ENCODE results near the gene SIK2.

SIK2 gene

GRCh38 chr11:111601979-111602864 is at the start of gene SIK2:
Gene SIK2 (plus strand): TSS chr11:111602449. CDS start chr11:111602564, 115 bp downstream.
- DNase-seq (ENCODE audit: low read depth) = peak; percentile 91

- DNase-seq (ENCODE audit: low read depth) = no peak
These were observed 47.7 kb upstream of the SIK2 start for GRCh38 chr11:111554532-111554931.

GRCh38 chr11:111555255-111555654 is 47.0 kb upstream of the SIK2 start:
- no peak for DNase-seq (ENCODE audit: low read depth)

- no peak for DNase-seq (ENCODE audit: low read depth)
These were observed 44.7 kb upstream of the SIK2 start for GRCh38 chr11:111557425-111558111.

GRCh38 chr11:111559800-111560464 is 42.3 kb upstream of the SIK2 start:
- DNase-seq (ENCODE audit: low read depth) = no peak

- DNase-seq (ENCODE audit: low read depth) = no peak
These were observed 41.4 kb upstream of the SIK2 start for GRCh38 chr11:111560800-111561199.

GRCh38 chr11:111561306-111561705 is 40.9 kb upstream of the SIK2 start:
- no peak for DNase-seq (ENCODE audit: low read depth)

- DNase-seq (ENCODE audit: low read depth) = no peak
These were observed 40.4 kb upstream of the SIK2 start for GRCh38 chr11:111561791-111562325.

- DNase-seq (ENCODE audit: low read depth) = no peak
These were observed 39.4 kb upstream of the SIK2 start for GRCh38 chr11:111562692-111563389.

GRCh38 chr11:111565114-111565720 is 37.0 kb upstream of the SIK2 start:
- DNase-seq (ENCODE audit: low read depth) = peak; percentile 38

GRCh38 chr11:111566324-111566723 is 35.9 kb upstream of the SIK2 start:
- DNase-seq (ENCODE audit: low read depth) = no peak

GRCh38 chr11:111569476-111569875 is 32.8 kb upstream of the SIK2 start:
- DNase-seq (ENCODE audit: low read depth) = no peak

GRCh38 chr11:111570796-111571195 is 31.5 kb upstream of the SIK2 start:
- no peak for DNase-seq (ENCODE audit: low read depth)

GRCh38 chr11:111571829-111572501 is 30.3 kb upstream of the SIK2 start:
- no peak for DNase-seq (ENCODE audit: low read depth)

- DNase-seq (ENCODE audit: low read depth) = no peak
These were observed 29.7 kb upstream of the SIK2 start for GRCh38 chr11:111572581-111572980.

GRCh38 chr11:111573821-111574249 is 28.4 kb upstream of the SIK2 start:
- DNase-seq (ENCODE audit: low read depth) = no peak

- no peak for DNase-seq (ENCODE audit: low read depth)
These were observed 27.6 kb upstream of the SIK2 start for GRCh38 chr11:111574373-111575225.

- DNase-seq (ENCODE audit: low read depth) = no peak
These were observed 26.5 kb upstream of the SIK2 start for GRCh38 chr11:111575740-111576139.

- DNase-seq (ENCODE audit: low read depth) = no peak
These were observed 24.4 kb upstream of the SIK2 start for GRCh38 chr11:111577821-111578220.

- DNase-seq (ENCODE audit: low read depth) = no peak
These were observed 20.9 kb upstream of the SIK2 start for GRCh38 chr11:111581341-111581740.

Data from activated T-cell treated with anti-CD3 and anti-CD28 coated beads for 48 hours (primary cell).